Lower leg skin (tissue), 3 donors: ENCODE results near the gene TOMM34.

Experiments used
- CTCF ChIP-seq, 3 donors: fragments of 450-650 bp; IDR thresholded peaks; one replicate each; pipeline ENCODE4 v1.5.1; 2016; ENCODE audit warnings: antibody characterized with exemption in 3 of 3, mild to moderate bottlenecking in 3 of 3, moderate library complexity in 2 of 3
- POLR2A ChIP-seq, 2 donors: fragments of 450-650 bp; IDR thresholded peaks; one replicate each; pipeline ENCODE4 v1.6.1; 2016 to 2017; ENCODE audit warnings: antibody characterized with exemption in 2 of 2, mild to moderate bottlenecking in 1 of 2, moderate library complexity in 1 of 2

GRCh38 chr20:44950368-44950767 is 9.8 kb downstream of the TOMM34 start:
- TF ChIP-seq POLR2A (IDR thresholded peaks at IDR 0.05) (no peak), CTCF (IDR thresholded peaks at IDR 0.05) (no peak)
